ENCODE data around the gene TPH1. TPM values are rescaled to one million over a fixed set of nuclear protein-coding genes. Genes with fewer than 3 reads are reported as not detected.

TPH1 gene
- total and polyA plus RNA-seq, 2 of the 8 experiments (the other 6 are each of a cell fraction or from before 2014, with no cell fraction given), result 0.09 to 0.22 TPM

- Histone ChIP-seq H3K18ac (ENCODE audit: extremely low read depth, low read length) (no peak overlapping the region), H3K4me1 (replicated peaks in 1 of 4; ENCODE audit: control insufficient read depth in 3 of 4, insufficient read depth in 4 of 4, low read length in 3 of 4) (no peaks in the 10 kb centered on the region)
Observed at GRCh38 chr11:18000760-18001159, 45.3 kb downstream of the TPH1 start.

More at GRCh38 chr11:18000760-18001159, 45.3 kb downstream of the TPH1 start:
- Histone ChIP-seq H3K4me3 (ENCODE audit: extremely low read depth in 1 of 4, insufficient read depth in 2 of 4, low read depth in 3 of 4, low read length in 4 of 4) (no peak overlapping the region), H2BK12ac (ENCODE audit: low read depth, low read length) (no peak overlapping the region), H4K91ac (replicated peaks; ENCODE audit: insufficient read length, low read length) (no peak overlapping the region), H3K27ac (ENCODE audit: low read depth, low read length) (no peak overlapping the region), H4K8ac (ENCODE audit: extremely low read depth, insufficient read depth, low read length) (no peak overlapping the region), H3K14ac (ENCODE audit: insufficient read length) (no peak overlapping the region), H3K27me3 (replicated peaks in 1 of 4; ENCODE audit: control insufficient read depth in 3 of 4, extremely low read depth in 1 of 4, insufficient read depth in 3 of 4, low read length in 3 of 4) (no peaks in the 10 kb centered on the region), H2BK15ac (ENCODE audit: low read length) (no peak overlapping the region), H3K56ac (replicated peaks; ENCODE audit: insufficient read length, low read depth, low read length) (no peak overlapping the region), H4K5ac (ENCODE audit: insufficient read length, low read depth, low read length) (no peak overlapping the region), H3K9ac (replicated peaks in 1 of 4; ENCODE audit: extremely low read depth in 1 of 4, low read depth in 3 of 4, low read length in 3 of 4) (no peak overlapping the region), H3K79me1 (ENCODE audit: low read depth, low read length) (no peaks in the 10 kb centered on the region), H3K79me2 (ENCODE audit: control insufficient read depth in 1 of 2, insufficient read depth in 2 of 2, low read length in 2 of 2) (no peaks in the 10 kb centered on the region), H2AFZ (ENCODE audit: low read length) (no peak overlapping the region), H3K36me3 (ENCODE audit: control insufficient read depth in 2 of 4, insufficient read depth in 4 of 4, low read length in 3 of 4) (peaks cover 0 to 7% (median 3%) of the 10 kb centered on the region in 4 experiments; a peak in 5 of 8 replicates), H2AK5ac (ENCODE audit: low read depth, low read length) (no peak overlapping the region), H3K4me2 (ENCODE audit: insufficient read depth in 1 of 2, low read depth in 2 of 2, low read length in 2 of 2) (no peak overlapping the region), H3K23me2 (ENCODE audit: low read depth, low read length) (peaks cover 1% of the 10 kb centered on the region; the same call in 1 of the 2 replicates), H3K9me3 (ENCODE audit: insufficient read depth in 2 of 2, low read depth in 1 of 2, low read length in 1 of 2) (no peaks in the 10 kb centered on the region), H3K4ac (replicated peaks; ENCODE audit: insufficient read length, low read depth, low read length) (no peak overlapping the region), H2BK20ac (ENCODE audit: low read length) (no peak overlapping the region), H2BK5ac (ENCODE audit: low read depth, low read length) (no peak overlapping the region), H2BK120ac (replicated peaks; ENCODE audit: low read depth, low read length) (no peak overlapping the region), H4K20me1 (replicated peaks in 1 of 2; ENCODE audit: control insufficient read depth in 1 of 2, insufficient read depth in 2 of 2, low read length in 2 of 2) (no peaks in the 10 kb centered on the region), H3K23ac (ENCODE audit: insufficient read length) (no peak overlapping the region)
- DNase-seq (ENCODE audit: low read depth in 1 of 2, low spot score in 2 of 2), result no peak
- 81% methylated on average over 1 of the region's 1 CpG; no CpG with 5 or more reads in 1 of the 2 experiments for WGBS, 2 experiments (ENCODE audit: extremely low coverage in 1 of 2, insufficient coverage in 1 of 2, insufficient read length in 1 of 2, insufficient replicate concordance in 2 of 2, low coverage in 1 of 2, low lambda C conversion rate in 2 of 2, missing lambda C conversion rate in 1 of 2)
- POLR2A ChIA-PET (ENCODE audit: partially characterized antibody), result interaction anchor here (1.1 kb wide), 1 partner anchor 14 kb away, joined by 3 read pairs; no protein-coding TSS in a partner anchor
- FAIRE-seq, result no peak
- TF ChIP-seq GABPA (IDR thresholded peaks at IDR 0.05; ENCODE audit: borderline replicate concordance, insufficient read depth, low read length) (no peak), JUND (IDR thresholded peaks at IDR 0.05; ENCODE audit: low read length) (no peak), JUN (IDR thresholded peaks at IDR 0.05; ENCODE audit: low read depth, low read length) (no peak)
- CTCF ChIA-PET (ENCODE audit: partially characterized antibody), result interaction anchor here (0.5 to 1.8 kb wide), 4 partner anchors 9 to 171 kb away, joined by 3 to 14 read pairs (median 4); no protein-coding TSS in a partner anchor
